GM21526 (cell line): ENCODE data around the gene TOMT.

Experiments used
- ATAC-seq: cut with Tn5 transposase; IDR thresholded peaks from one replicate; pipeline ENCODE4 v1.9.1; 2021; ENCODE audit warnings: moderate library complexity; ENCODE audit not compliant: unreplicated experiment, low FRiP score

TOMT gene, protein sequence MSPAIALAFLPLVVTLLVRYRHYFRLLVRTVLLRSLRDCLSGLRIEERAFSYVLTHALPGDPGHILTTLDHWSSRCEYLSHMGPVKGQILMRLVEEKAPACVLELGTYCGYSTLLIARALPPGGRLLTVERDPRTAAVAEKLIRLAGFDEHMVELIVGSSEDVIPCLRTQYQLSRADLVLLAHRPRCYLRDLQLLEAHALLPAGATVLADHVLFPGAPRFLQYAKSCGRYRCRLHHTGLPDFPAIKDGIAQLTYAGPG

DNA sequence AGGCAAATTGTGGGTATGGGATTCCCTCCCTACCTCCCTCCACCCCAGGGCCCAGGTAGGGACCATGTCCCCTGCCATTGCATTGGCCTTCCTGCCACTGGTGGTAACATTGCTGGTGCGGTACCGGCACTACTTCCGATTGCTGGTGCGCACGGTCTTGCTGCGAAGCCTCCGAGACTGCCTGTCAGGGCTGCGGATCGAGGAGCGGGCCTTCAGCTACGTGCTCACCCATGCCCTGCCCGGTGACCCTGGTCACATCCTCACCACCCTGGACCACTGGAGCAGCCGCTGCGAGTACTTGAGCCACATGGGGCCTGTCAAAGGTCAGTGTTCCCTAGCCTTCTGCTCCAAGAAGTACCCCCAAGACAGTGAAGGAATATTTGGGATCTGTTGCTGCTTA lies at the start of gene TOMT:
Gene TOMT, plus strand, starts transcription at position 37 of the 400 bp plus-strand sequence. Its CDS starts 28 bp downstream, at position 65.
- no peak for ATAC-seq

DNA sequence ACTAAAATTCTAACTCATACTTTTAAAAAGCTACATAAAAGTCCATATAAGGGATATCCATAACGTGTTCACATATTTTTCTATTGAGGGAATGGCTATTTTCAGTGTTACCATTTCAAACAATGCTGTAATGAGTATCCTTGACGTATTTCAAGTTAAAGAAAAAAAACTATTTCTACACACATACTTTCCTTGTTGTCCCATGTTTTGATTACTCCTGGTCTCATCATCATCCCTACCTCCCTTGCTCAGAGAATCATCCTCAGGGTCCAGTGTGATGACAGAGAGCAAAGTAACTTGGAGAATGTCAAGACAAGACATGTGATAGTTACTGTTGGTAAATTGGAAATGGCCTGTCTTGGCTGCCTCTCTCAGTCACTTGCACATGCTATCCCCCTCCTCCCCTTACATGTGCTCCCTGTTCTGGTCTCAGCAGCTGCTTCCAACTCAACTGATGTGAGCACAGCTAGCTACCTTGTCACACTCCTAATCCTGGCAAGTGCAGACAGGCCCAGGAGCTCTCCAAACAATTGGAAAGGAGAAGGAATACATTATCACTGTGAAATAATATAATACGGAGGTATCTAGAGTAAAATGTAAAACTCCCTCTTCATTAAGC lies 47.2 kb upstream of the TOMT start:
- no peak for ATAC-seq

DNA sequence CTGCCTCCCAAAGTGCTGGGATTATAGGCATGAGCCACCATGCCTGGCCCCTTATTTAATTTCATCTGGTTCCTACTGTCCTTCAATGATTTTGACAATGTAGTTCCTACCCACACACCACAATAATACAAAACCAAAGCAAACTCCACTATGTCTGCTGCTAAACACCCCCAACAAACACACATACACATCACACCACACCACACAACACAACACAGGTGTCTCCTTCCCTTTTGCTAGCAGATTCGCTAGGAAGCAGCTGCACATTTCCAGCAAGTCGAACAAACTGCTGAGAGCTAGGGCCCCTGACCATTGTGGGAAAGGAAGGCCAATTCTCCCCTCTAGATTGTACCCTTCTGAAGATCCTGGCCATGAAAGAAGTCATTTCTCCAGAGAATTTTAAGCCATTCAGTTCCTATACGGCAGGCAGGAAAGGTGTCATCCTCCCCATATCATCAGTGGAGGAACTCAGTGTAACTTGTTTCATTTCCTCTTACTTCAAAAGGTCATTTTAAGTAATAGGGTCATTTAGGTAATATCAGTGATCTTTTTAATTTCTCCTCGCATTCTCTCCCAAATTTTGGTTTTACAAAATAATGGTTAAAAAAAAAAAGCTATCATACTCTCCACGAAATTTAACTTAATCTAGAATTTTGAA lies 43.9 kb upstream of the TOMT start:
- ATAC-seq, result no peak

DNA sequence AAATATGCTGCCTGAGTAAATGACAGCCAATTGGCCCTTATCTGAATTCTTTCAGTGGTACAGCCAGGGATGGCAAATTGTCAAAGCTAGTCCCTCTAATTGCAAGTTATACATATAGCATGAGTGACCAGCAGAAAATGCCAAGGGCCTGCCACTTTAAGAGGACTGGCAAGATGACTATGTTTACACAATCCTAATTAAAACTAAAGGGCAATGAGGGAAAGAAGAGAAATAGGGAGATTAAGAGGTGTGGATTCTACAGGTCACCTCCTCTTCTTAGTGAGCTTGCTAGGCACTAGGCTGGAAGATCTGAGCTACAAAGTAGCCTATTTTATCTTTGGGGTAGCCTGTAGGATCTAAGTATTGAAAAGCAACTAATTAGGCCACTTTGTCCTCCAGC lies 38.9 kb upstream of the TOMT start:
- no peak for ATAC-seq

DNA sequence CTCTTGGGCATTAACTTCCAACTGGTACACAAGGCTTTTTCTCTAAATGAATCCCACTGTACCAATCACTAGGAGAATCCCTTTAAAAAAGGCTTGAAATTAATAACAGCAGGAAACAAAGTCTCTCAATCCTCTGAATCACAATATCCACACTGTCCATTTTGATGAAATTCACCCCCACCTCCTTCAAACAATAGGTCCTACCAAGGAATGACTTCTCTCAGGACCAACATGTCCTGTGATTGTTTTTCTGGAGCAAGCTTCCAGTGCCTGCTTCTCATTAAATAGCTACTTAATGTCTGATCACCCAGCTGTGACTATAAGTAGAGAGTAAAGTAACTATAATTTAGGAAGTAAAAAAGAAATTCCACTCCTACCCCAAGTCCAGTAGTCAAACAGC lies 38.5 kb upstream of the TOMT start:
- no peak for ATAC-seq

DNA sequence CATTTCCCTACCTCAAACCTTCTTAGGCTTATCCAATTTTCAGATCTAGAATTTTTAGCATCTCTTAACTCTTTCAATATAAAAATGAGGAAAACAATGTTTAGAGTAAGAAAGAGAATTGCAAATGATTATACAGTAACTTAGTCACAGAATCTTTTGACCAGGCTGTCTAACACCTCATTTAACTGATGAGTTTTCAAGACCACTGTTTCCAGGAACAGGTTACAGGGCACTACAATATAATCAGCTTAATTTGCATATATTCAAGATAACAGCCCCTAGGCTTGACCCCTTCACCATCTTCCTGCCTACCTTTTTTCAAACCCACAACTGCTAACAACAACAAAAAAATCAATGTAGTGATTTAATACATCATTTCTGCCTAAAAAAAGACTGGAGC lies 38.0 kb upstream of the TOMT start:
- no peak for ATAC-seq

DNA sequence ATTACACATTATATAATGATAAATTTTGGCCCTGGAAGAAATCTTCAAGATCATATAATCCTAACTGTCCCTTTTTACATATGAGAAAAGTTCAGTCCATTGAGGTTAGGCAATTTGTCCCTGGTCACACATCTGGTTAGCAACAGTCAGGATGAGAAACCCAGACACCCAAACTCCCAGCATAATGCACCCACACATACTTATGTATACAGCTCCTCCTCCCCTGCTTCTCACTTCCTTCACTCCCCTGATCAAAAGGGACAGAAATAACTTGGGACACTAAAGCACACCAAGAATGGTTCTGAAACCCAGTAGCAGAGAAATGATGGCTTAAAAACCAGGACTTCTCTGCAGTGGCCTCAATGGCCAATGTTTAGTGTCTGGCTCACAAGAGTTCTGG lies 36.5 kb upstream of the TOMT start:
- no peak for ATAC-seq

DNA sequence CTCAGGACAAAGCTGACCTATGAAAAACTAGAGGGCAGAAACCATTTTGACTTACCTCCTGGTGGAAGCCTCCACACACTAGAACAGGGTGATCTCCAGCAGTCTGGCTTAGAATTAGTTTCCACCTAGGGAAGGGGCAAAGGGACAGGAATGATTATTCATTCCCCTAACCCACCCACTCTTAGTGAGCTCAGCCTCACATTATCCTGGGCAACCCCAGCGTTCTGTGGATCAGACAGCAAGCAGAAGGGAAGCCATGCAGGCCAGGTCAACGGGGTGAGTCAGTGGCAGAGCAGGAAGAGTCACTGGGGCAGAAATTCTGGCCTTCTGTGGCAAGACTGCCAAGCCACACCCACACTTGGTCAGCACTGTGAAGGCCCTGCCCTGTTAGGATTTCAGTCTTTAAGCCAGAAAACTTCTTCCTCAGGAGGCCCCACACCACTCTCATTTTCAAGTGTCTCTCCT lies 35.9 kb upstream of the TOMT start:
- no peak for ATAC-seq

DNA sequence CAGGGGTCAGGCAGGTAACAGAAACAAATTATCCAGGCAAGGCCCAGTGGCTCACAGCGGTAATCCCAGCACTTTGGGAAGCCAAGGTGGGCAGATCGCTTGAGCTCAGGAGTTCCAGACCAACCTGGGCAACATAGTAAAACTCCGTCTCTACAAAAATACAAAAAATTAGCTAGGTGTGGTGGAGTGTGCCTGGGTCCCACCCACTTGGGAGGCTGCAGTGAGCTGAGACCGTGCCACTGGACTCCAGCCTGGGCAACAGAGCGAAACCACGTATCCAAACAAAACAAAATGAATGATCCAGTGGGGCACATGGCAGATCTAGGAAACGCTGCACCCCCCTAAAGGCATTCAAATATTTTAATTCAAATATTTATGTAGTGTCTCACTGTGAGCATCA lies 35.2 kb upstream of the TOMT start:
- ATAC-seq, result no peak

DNA sequence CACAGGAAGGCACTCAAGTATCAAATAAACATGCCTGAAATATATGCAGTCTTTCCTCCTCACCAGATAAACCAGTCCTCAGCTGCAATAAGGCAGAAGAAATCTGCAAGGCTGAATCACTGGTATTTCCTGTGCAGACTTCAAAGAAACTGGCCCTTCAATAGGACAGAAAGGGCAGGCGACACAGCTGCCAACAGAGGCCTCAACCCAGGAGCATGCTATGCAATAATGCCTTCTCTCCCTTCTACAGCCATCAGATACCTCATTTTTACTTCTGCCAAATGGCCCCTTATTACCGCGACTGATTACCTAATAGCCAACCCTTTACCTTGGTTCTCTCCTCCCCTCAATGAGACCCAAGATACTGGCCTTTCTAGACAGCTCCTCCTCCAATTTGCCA lies 33.4 kb upstream of the TOMT start:
- no peak for ATAC-seq

DNA sequence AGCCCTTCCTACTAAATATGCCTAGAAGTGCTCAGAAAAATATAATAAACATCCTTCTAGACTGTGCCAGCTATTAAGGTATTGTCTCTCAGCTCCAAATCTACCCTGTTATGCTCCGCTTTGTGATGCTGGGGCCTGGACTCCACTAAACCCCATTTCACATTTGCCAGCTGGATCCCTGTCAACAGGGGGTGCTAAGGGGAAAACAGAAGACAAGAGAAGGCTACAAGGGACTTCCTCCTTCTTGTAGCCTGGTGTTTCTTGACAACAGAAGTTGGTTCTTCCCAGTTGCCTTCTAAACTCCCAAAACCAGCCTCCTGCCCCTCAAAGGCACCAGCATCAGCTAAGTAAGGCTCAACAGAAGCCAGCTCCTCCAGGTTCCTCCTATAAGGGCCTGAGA lies 30.6 kb upstream of the TOMT start:
- ATAC-seq, result no peak

DNA sequence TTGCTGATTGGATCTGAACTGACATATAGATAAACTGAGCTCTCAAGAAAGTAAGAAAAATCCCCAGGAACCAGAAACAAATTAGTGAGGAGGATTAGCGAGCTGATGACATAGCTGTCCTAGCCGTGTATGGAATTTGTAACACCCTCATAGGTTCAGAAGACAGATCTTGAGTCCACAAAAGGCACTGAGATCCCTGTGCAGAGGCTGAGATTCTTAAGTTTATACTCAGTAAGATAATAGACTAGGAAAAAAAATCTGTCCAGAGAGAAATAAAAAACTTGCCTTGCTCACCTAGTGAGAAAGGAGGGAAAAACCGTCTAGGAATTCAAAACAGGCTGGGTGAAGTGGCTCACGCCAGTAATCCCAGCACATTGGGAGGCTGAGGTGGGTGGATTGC lies 30.0 kb upstream of the TOMT start:
- no peak for ATAC-seq

DNA sequence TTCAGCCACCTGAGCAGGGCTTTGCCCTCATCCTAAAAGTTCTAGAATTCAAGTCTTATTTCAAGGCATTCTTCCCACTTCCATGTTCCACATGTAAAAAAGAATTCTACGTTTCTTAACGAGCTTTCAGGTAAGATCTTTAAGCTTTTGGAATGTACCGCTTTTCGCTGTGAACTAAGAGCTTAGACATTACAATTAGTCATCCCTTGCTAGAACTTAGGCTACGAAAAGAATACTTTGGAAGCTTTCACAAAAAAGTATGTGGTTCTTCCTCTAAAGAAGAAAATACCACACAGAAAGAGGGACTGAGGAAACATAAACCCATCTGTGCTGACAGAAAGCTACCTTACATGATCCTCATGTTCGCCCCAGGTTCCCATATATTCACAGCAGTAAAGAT lies 27.2 kb upstream of the TOMT start:
- ATAC-seq, result no peak

DNA sequence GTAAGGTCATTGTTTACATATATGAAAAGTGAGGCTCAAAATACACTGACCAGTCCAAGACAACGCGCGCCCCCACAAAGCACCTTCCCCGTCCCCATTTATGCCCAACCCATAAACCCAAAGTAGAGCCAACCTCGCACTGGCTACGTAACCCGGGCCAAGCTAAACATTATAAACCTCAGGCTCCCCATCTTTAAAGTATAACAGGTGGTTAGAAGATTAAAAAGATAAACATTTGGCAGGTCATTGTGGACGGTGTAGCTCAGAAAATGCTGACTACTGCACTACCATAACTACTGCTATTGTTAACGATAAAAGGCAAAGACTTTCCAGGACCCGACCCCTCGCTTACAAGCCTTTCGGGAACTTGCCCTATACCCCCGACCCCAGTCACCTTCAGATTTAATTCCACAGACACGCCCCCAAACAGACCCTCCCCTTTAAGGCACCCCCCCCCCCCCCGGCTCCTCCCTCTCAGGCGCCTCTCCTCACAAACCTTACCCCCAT lies 25.9 kb upstream of the TOMT start:
- no peak for ATAC-seq

DNA sequence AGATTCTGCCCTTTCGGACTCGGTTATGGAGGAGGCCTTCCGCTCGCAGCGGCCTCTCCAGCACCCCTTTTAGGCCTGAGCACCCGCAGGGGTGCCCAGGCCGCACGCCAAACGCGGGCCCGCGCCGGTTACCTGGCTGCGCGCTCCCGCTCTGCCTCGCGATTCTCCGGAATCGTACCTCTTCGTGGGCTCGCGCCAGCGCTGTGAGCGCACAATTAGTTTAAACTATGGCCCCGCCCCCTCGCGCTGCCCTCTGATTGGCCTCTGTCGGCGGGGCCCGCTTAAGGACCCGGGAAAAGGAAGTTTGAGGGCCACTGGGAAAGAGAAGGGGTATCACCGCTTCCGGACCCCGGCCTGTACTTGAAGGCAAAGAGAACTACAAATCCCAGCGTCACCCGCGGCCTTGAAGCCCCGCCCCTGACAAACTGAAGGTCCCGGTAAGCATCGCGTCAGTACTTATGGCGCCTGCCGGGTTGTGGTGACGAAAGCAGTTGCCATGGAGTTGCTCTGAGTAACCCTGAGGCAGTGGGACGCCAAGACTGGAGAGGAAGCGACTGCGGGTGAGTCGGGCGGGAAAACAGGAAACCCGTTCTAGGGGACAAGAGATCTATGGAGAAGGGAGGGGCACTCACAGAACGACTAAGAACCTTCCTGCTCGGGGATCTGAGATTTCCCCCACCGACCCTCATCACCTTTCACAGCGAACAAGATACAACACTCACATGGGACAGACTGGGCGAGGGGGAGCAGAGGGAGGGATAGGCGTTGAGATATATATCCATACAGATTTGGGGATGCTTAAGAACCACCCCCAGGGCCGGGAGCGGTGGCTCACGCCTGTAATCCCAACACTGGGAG lies 25.2 kb upstream of the TOMT start, which contains the start of the genes LRRC51 and NUMA1:
Gene LRRC51, plus strand, starts transcription at position 525 of the 858 bp plus-strand sequence. CDS start 8,234 bp downstream, outside the sequence.
Gene NUMA1, minus strand, starts transcription at position 217 of the 858 bp plus-strand sequence. CDS start 44,599 bp downstream, outside the sequence.
- peak; percentile 89 for ATAC-seq

DNA sequence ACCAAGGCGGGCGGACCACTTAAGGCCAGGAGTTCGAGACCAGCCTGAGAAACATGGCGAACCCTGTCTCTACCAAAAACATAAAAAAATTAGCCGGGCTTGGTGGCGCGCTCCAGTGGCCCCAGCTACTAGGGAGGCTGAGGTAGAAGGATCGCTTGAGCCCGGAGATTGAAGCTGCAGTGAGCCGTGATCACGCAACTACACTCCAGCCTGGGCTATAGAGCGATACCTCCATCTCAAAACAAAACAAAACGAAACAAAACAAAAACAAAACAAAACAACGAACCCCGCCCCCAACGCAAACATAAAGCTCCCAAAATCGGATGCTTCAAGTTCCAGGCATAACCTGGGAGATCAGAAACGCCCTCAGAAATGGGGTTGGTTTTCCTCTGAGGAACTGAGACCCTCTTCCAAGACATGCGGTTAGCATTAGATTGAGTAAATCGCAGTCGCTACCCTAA lies 24.5 kb upstream of the TOMT start:
- no peak for ATAC-seq

DNA sequence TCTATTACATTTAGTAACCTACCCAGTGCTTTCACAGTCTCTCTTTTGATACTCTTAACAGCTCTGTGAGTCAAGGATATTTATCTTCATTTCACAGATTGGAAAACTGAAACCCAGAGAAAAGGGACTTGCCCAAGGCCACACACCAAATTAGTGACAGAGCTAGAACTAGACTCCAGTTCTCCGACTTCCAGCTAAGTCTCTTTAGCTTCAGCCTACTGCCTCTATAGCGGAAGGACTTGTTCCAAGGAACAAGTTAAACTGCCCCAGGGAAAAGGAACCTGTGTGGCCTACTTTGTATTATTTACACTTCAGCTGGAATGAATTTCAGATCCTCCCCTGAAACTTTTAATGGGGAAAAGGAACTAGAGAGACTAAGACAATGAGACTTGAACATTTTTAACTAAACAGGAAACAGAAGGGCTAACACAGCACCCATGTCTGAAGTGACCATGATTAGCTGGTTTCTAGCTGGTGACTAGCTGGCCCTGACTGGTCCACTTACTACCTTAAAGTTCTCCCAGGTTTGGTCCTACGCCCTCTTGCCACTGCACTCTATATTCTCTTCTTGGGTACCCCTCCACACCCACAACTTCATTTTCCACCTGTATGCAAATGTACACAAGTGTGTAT lies 23.8 kb upstream of the TOMT start:
- no peak for ATAC-seq

DNA sequence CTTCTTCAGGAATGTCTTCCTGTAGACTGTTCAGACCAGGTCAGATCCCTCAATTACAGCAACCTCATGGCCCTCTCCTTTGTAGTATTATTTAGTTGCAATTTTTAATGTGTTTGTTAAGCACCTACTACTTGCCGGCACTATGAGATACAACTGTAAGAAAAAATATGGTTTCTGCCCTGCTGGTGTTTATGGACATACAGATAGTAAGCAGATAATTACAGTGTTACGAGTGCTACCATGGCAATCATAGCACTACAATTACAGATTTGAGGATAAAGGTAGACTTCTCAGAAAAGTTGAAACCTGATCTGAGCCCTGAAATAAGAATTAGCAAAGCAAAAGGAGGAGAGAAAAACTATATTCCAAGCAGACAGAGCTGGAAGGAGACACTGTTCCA lies 22.3 kb upstream of the TOMT start:
- ATAC-seq, result no peak

DNA sequence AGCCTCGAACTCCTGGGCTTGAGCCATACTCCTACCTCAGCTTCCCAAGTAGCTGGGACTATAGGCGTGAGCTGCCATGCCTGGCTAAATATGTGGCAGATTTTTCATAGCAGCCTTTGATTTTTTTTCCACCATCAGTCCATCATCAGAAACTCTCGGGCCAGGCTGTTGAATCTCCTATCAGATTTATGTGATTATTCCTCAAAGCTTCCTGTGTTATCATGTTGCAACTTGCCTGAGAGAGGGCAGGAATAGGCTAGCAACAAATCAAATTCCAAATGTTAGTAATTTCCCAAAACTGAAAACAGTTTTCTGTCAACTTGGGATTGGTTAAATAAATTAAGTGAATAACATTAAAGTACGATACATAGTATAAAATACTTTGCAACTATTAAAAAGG lies 21.6 kb upstream of the TOMT start:
- ATAC-seq, result no peak

DNA sequence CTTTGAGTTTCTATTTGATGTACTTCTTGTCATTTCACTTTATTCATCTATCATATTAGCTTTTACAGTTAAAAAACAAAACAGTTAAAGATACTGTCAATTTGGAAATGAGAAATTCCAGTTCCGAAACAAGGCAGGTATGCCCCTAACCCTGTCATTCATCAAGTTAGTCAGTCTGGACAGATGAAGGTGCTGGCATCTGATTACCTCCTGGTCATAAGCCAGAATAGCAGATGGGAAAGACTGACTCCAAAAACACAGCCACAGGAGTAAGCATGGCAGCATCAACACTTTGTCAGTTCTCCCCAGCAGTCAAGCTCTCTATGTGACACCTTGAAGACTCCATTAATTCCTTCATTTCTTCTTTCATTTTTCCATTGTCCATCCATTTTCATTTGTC lies 20.8 kb upstream of the TOMT start:
- ATAC-seq, result no peak
